GM23338 (cell line): ENCODE measurements around the gene RPAP2. TPM values are rescaled to one million over a fixed set of nuclear protein-coding genes. Genes with fewer than 3 reads are reported as not detected.

Experiments
- ATAC-seq: fragments of 200-7000 bp; cut with Tn5 transposase; 3 replicates; pipeline ENCODE4 v1.9.1; 2020
- DNase-seq: peaks from one replicate; pipeline ENCODE4 v3.0.0-alpha.2; 2015; ENCODE audit warnings: low spot score
- H2AFZ ChIP-seq: fragments of 200-600 bp; sonication (generic); 2 replicates; pipeline ENCODE4 v1.8.0; 2016; ENCODE audit warnings: antibody characterized with exemption, mild to moderate bottlenecking, moderate library complexity
- H3F3A ChIP-seq: fragments of 200-600 bp; sonication (generic); replicated peaks from 2 replicates; pipeline ENCODE4 v1.8.0; 2017; ENCODE audit warnings: antibody characterized with exemption, mixed run types, low read depth
- H3K27ac ChIP-seq: fragments of 200-600 bp; sonication (generic); 2 replicates; pipeline ENCODE4 v1.6.1; 2016; ENCODE audit warnings: low read depth
- H3K27me3 ChIP-seq: fragments of 200-600 bp; sonication (generic); 2 replicates; pipeline ENCODE4 v1.8.0; 2016; ENCODE audit warnings: mild to moderate bottlenecking, mixed run types, moderate library complexity; ENCODE audit not compliant: insufficient read depth
- H3K36me3 ChIP-seq: fragments of 200-600 bp; sonication (generic); 2 replicates; pipeline ENCODE4 v1.8.0; 2016; ENCODE audit warnings: mild to moderate bottlenecking; ENCODE audit not compliant: insufficient read depth
- H3K4me1 ChIP-seq: fragments of 200-600 bp; sonication (generic); 2 replicates; pipeline ENCODE4 v1.8.0; 2016; ENCODE audit warnings: mild to moderate bottlenecking, moderate library complexity; ENCODE audit not compliant: insufficient read depth
- H3K4me2 ChIP-seq: fragments of 200-600 bp; sonication (generic); 2 replicates; pipeline ENCODE4 v1.7.1; 2017; ENCODE audit warnings: mixed run types
- H3K4me3 ChIP-seq: fragments of 200-600 bp; sonication (generic); 2 replicates; pipeline ENCODE4 v1.6.1; 2016; ENCODE audit warnings: mixed run types
- H3K79me2 ChIP-seq: fragments of 200-600 bp; sonication (generic); replicated peaks from 2 replicates; pipeline ENCODE4 v1.8.0; 2017; ENCODE audit warnings: mild to moderate bottlenecking; ENCODE audit not compliant: insufficient read depth
- H3K9me2 ChIP-seq: fragments of 200-600 bp; sonication (generic); 2 replicates; pipeline ENCODE4 v1.8.0; 2017; ENCODE audit not compliant: insufficient read depth
- H4K20me1 ChIP-seq: fragments of 200-600 bp; sonication (generic); replicated peaks from 2 replicates; pipeline ENCODE4 v1.8.0; 2017; ENCODE audit warnings: mild to moderate bottlenecking; ENCODE audit not compliant: insufficient read depth
- H3K27ac Mint-ChIP-seq: 2 replicates; pipeline ENCODE4 v1.8.0; 2020; ENCODE audit warnings: inconsistent platforms, mild to moderate bottlenecking, moderate library complexity, mixed read lengths
- H3K27me3 Mint-ChIP-seq: 3 replicates; pipeline ENCODE4 v1.8.0; 2022; ENCODE audit warnings: low read depth, mild to moderate bottlenecking, moderate library complexity, mixed read lengths, inconsistent platforms; ENCODE audit not compliant: insufficient read depth, poor library complexity
- H3K36me3 Mint-ChIP-seq: 3 replicates; pipeline ENCODE4 v1.8.0; 2021; ENCODE audit warnings: low read depth, mild to moderate bottlenecking, inconsistent platforms, moderate library complexity, mixed read lengths
- H3K4me1 Mint-ChIP-seq: 3 replicates; pipeline ENCODE4 v1.8.0; 2020; ENCODE audit warnings: mild to moderate bottlenecking, inconsistent platforms, mixed read lengths
- H3K4me3 Mint-ChIP-seq: 3 replicates; pipeline ENCODE4 v1.8.0; 2021; ENCODE audit warnings: moderate library complexity, mild to moderate bottlenecking, inconsistent platforms, mixed read lengths
- H3K9me3 Mint-ChIP-seq: 3 replicates; pipeline ENCODE4 v1.8.0; 2020; ENCODE audit warnings: moderate library complexity, mild to moderate bottlenecking, inconsistent platforms, mixed read lengths
- CTCF ChIP-seq, 2 experiments: fragments of 200-600 bp in 1 of 2; sonication (generic) in 1 of 2; conservative IDR thresholded peaks; 2 replicates each; pipeline versions ENCODE4 v1.5.1 to v1.6.1; 2016 to 2017; ENCODE audit warnings: antibody characterized with exemption in 2 of 2, low read depth in 2 of 2, mild to moderate bottlenecking in 2 of 2, moderate library complexity in 1 of 2
- EZH2phosphoT487 ChIP-seq: fragments of 200-600 bp; sonication (generic); IDR thresholded peaks from one replicate; pipeline ENCODE4 v1.8.1; 2018; ENCODE audit warnings: antibody characterized with exemption; ENCODE audit not compliant: unreplicated experiment
- POLR2AphosphoS5 ChIP-seq: IDR thresholded peaks from 2 replicates; pipeline ENCODE4 v1.6.1; 2016; ENCODE audit warnings: antibody characterized with exemption, low read depth
- STAT1 ChIP-seq: IDR thresholded peaks from one replicate; pipeline ENCODE4 v1.6.1; 2016; ENCODE audit warnings: antibody characterized with exemption; ENCODE audit not compliant: unreplicated experiment
- ZNF114 ChIP-seq: fragments of 250-450 bp; sonication (Bioruptor Pico); IDR thresholded peaks from 2 replicates; pipeline ENCODE4 v1.5.0; 2020; ENCODE audit warnings: mild to moderate bottlenecking, moderate library complexity
- ZNF462 ChIP-seq: fragments of 250-450 bp; sonication (Bioruptor Pico); IDR thresholded peaks from 2 replicates; pipeline ENCODE4 v1.5.0; 2020; ENCODE audit warnings: mild to moderate bottlenecking, moderate library complexity
- polyA plus RNA-seq: library from polyadenylated mRNA; unstranded; fragments of >200 nt; fragmentation: Nextera tagmentation; extraction: Ambion mirVana; gene quantifications from 2 replicates; pipeline ENCODE4 v1.2.1, GENCODE V29; 2016
- total RNA-seq: library from RNA; depleted of rRNA; stranded (reverse); fragments of >200 nt; shearing (Covaris generic); gene quantifications from 2 replicates; pipeline ENCODE4 v1.2.3, GENCODE V29; 2014

Gene RPAP2
- total and polyA plus RNA-seq, 2 experiments from 2014 or later = 26.6 to 30.4 TPM

GRCh38 chr1:92362970-92363369 is 64.1 kb downstream of the RPAP2 start (continued):
- no peak for TF ChIP-seq ZNF462 (CRISPR knock-in tag)

- DNase-seq (no peak), ATAC-seq (no peak)
- Histone ChIP-seq H3F3A (no peaks in the 10 kb centered on the region), H4K20me1 (no peaks in the 10 kb centered on the region), H3K9me2 (no peaks in the 10 kb centered on the region), H3K79me2 (no peaks in the 10 kb centered on the region), H3K36me3 (no peaks in the 10 kb centered on the region), H3K27me3 (no peaks in the 10 kb centered on the region), H3K27ac (no peak overlapping the region), H3K4me1 (no peaks in the 10 kb centered on the region), H3K4me2 (no peak overlapping the region), H3K4me3 (no peak overlapping the region), H2AFZ (no peak overlapping the region)
- Mint-ChIP-seq H3K9me3 (no peaks in the 10 kb centered on the region), H3K27ac (no peak overlapping the region), H3K36me3 (peaks cover 4% of the 10 kb centered on the region; the same call in 2 of the 3 replicates), H3K4me3 (no peak overlapping the region), H3K27me3 (no peaks in the 10 kb centered on the region), H3K4me1 (no peaks in the 10 kb centered on the region)
- no peak for TF ChIP-seq EZH2phosphoT487
- no peak for TF ChIP-seq CTCF (conservative IDR thresholded peaks at IDR 0.05; ENCODE audit: low read depth in 2 of 2)
- no peak for TF ChIP-seq ZNF114 (CRISPR knock-in tag)
- no peak for TF ChIP-seq STAT1
- TF ChIP-seq POLR2AphosphoS5 = no peak
These were observed 64.5 kb downstream of the RPAP2 start for GRCh38 chr1:92363401-92363800.
